Measurements from ENCODE around the gene DYNC1H1.

- no peak for TF ChIP-seq EZH2phosphoT487 (IDR thresholded peaks at IDR 0.05; ENCODE audit: borderline replicate concordance, low read length)
- TF ChIP-seq CTCF (IDR thresholded peaks at IDR 0.05; ENCODE audit: low read depth, low read length, poor library complexity, severe bottlenecking), result no peak
These were observed 79.1 kb downstream of the DYNC1H1 start for GRCh38 chr14:102043251-102044025.
